GM18505 (cell line): ENCODE results near the gene GSTM3.
"Not testable (repeated sequence)": the region's sequence is repeated elsewhere in the genome, so short reads cannot be mapped to it uniquely, and the experiment has no call there.

Experiments
- ATAC-seq: cut with Tn5 transposase; IDR thresholded peaks from one replicate; pipeline ENCODE4 v1.9.1; 2021; ENCODE audit not compliant: unreplicated experiment
- POLR2A ChIP-seq: IDR thresholded peaks from 4 replicates; pipeline ENCODE4 v1.6.1; 2011; ENCODE audit warnings: borderline replicate concordance; ENCODE audit not compliant: insufficient read depth, insufficient read length; ENCODE audit errors: extremely low read depth

GSTM3 gene

DNA sequence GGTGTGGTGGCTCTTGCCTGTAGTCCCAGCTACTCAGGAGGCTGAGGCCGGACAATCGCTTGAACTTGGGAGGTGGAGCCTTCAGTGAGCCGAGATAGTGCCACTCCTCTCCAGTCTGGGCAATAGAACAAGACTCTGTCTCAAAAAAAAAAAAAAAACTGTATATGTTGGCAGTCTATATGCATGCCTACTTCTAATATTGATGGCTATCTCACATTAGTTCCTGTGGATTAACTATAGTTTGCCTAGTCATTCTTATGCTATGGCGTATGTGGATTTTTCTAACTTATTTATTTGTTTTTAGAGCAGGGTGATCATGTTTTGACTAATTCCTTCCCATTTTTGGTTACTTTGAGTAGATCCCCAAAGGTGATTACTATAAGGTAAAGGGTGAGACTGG, 43.8 kb downstream of the GSTM3 start:
- TF ChIP-seq POLR2A: no peak

GRCh38 chr1:109695138-109695537, 45.7 kb downstream of the GSTM3 start:
- ATAC-seq: not testable (repeated sequence)

More for the DNA sequence above, 43.8 kb downstream of the GSTM3 start:
- ATAC-seq: no peak

DNA sequence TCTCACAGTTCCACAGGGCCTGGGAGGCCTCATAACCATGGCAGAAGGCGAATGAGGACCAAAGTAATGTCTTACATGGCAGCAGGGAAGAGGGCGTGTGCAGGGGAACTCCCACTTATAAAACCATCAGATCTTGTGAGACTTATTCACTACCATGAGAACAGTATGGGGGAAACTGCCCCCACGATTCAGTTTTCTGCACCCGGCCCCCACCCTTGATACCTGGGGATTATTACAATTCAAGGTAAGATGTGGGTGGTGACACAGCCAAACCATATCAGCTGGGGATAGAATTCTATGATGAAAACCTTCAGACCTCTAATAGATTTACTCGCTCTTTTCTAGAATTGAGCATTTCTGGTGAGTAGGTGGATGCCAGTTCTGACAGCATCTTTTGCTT, 46.4 kb downstream of the GSTM3 start:
- not testable (repeated sequence) for ATAC-seq

- no peak for ATAC-seq
- no peak for TF ChIP-seq POLR2A
Measured at GRCh38 chr1:109691759-109692158, 49.1 kb downstream of the GSTM3 start.

GRCh38 chr1:109689844-109690405, 50.9 kb downstream of the GSTM3 start:
- no peak for TF ChIP-seq POLR2A
- ATAC-seq: no peak

DNA sequence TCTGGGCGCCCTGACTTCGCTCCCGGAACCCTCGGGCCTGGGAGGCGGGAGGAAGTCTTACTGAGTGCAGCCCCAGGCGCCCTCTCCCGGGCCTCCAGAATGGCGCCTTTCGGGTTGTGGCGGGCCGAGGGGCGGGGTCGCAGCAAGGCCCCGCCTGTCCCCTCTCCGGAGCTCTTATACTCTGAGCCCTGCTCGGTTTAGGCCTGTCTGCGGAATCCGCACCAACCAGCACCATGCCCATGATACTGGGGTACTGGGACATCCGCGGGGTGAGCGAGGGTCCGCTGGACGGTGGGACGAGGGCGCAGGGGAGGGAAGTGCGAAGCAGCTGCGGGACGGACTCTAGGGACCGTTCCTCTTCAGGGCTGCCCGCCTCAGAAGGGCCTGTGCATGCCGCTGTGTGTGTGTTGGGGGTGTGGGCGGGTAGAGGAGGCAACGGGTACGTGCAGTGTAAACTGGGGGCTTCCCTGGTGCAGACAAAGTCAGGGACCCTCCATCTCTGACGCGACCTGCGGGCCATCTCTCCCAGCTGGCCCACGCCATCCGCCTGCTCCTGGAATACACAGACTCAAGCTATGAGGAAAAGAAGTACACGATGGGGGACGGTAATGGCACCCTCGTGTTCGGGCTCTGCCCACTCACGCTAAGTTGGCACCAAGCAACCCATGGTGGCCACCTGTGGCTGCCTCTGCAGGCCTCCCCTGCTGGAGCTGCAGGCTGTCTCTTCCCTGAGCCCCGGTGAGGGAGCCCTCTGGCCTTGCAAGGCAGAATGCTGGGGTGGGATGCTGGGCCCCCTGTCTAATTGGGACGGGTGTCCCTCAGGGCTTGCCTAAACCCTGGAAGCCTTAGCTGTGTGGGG, 53.0 kb downstream of the GSTM3 start, which contains the start of gene GSTM1:
TSS of gene GSTM1 (plus strand) at position 177 of the 859 bp plus-strand sequence. CDS start at position 234, 57 bp downstream.
- no peak for ATAC-seq
- no peak for TF ChIP-seq POLR2A

GRCh38 chr1:109687109-109687508, 53.7 kb downstream of the GSTM3 start:
- ATAC-seq: not testable (repeated sequence)

- ATAC-seq: not testable (repeated sequence)
Measured at GRCh38 chr1:109685890-109686289, 54.9 kb downstream of the GSTM3 start.

DNA sequence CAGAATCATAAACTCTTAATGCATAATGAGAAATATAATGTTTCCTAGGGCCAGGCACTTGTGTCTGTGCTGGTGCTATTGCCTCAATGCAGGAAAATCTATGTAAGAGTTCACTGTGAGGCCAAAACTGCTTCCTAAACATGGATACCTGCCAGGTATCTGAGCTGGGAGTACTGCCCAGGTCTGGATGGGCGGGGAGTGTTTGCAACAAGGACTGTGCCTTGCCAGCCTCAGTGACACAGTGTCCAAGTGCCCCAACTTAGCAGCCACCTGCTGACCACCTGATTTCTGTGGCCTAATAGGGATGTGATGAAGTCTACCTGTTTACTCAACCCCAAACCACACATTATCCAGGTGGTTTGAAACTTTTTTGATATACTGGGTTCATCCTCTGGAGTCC, 55.4 kb downstream of the GSTM3 start:
- not testable (repeated sequence) for ATAC-seq

GRCh38 chr1:109684777-109685176, 56.1 kb downstream of the GSTM3 start:
- ATAC-seq: not testable (repeated sequence)
